Measurements from ENCODE around the gene GPATCH11. TPM values are rescaled to one million over a fixed set of nuclear protein-coding genes. Genes with fewer than 3 reads are reported as not detected.

The GPATCH11 gene
- total RNA-seq, 3 donors from 2014 or later = 8.9 to 38.7 (median 10.2) TPM

DNA sequence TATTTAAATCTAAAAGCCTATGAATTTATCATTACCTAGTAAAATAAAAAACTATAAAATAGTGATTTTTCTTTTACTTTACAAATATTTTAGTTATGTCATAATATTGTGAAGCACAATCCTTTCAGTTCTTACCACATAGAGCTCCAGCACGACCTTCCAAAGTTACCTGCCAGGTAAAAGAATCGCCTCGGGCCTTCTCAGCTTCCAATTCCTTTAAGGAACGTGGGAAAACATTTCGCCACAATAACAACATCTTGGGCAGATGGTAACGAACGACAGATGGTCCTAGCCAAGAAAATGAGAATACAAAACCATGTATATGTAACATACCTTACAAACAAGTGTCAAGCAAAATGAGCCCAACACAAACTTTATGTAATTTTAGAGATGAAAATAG is 23.9 kb upstream of the GPATCH11 start:
- no peak for DNase-seq (ENCODE audit: low spot score in 2 of 2)
- no peaks in the 10 kb centered on the region for H3K9me3 ChIP-seq
- H3K27me3 ChIP-seq = no peaks in the 10 kb centered on the region
- no peak for TF ChIP-seq CTCF (IDR thresholded peaks at IDR 0.05)
- TF ChIP-seq POLR2AphosphoS5 (IDR thresholded peaks at IDR 0.05) = no peak
- TF ChIP-seq POLR2A (IDR thresholded peaks at IDR 0.05) = no peak
- no peak overlapping the region for H3K27ac ChIP-seq
- H3K36me3 ChIP-seq = peaks cover 9% of the 10 kb centered on the region
- H3K4me1 ChIP-seq = no peaks in the 10 kb centered on the region
- intact Hi-C loops (cut with DNase I; ENCODE audit: low total_unique reads) = no loop called here
- no peak overlapping the region for H3K4me3 ChIP-seq

- intact Hi-C loops (cut with DNase I; ENCODE audit: low total_unique reads) = no loop called here
- no peaks in the 10 kb centered on the region for H3K27me3 ChIP-seq
- H3K4me3 ChIP-seq = no peak overlapping the region
- H3K4me1 ChIP-seq = no peaks in the 10 kb centered on the region
- peaks cover 15% of the 10 kb centered on the region for H3K36me3 ChIP-seq
- no peaks in the 10 kb centered on the region for H3K9me3 ChIP-seq
- no peak for TF ChIP-seq POLR2AphosphoS5 (IDR thresholded peaks at IDR 0.05)
- no peak for TF ChIP-seq CTCF (IDR thresholded peaks at IDR 0.05)
- no peak for TF ChIP-seq POLR2A (IDR thresholded peaks at IDR 0.05)
- no peak for DNase-seq (ENCODE audit: low spot score in 2 of 2)
- H3K27ac ChIP-seq = no peak overlapping the region
These were observed 23.2 kb upstream of the GPATCH11 start for GRCh38 chr2:37061013-37061711.

DNA sequence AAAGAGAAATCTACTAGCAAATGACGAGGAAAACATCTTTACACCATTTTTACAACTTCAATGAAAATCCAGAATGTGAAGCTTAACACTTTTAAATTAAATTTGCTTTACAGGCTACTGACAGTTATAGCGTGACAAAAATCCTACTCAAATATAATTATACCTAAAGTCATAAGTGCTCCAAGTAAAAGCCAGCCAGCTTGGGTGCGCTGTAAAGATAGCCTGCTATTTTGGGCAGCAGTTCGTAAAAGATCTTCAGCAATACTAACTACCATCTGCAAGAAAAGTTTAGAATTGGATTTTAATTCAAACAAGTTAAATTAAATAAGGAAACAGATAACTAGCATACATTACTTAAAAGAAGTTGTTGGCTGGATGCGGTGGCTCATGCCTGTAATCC is 22.5 kb upstream of the GPATCH11 start:
- H3K9me3 ChIP-seq = no peaks in the 10 kb centered on the region
- intact Hi-C loops (cut with DNase I; ENCODE audit: low total_unique reads) = no loop called here
- TF ChIP-seq CTCF (IDR thresholded peaks at IDR 0.05) (no peak), POLR2AphosphoS5 (IDR thresholded peaks at IDR 0.05) (no peak), POLR2A (IDR thresholded peaks at IDR 0.05) (no peak)
- H3K27ac ChIP-seq = no peak overlapping the region
- no peak for DNase-seq (ENCODE audit: low spot score in 2 of 2)
- H3K27me3 ChIP-seq = no peaks in the 10 kb centered on the region
- H3K4me3 ChIP-seq = no peak overlapping the region
- H3K4me1 ChIP-seq = no peaks in the 10 kb centered on the region
- H3K36me3 ChIP-seq = peaks cover 13% of the 10 kb centered on the region

DNA sequence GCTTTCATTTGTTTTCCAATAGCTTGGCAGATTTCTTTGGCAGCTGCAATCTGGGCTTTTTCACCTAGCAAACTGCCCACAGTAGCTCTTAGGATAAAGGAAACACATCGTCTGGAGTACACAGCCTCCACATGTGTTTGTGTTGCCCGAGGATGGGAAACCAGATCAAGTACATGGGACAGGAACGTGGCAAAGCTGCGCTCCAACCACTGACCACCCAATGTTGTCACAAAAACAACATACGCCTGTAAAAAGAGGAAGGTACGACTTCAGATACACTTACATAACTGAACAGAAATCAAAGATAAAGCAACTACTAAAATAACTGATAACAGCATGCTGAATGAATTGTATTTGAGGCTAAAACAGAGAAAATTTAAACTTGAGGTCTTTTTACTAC is 15.6 kb upstream of the GPATCH11 start:
- H3K4me1 ChIP-seq = no peaks in the 10 kb centered on the region
- no peaks in the 10 kb centered on the region for H3K9me3 ChIP-seq
- intact Hi-C loops (cut with DNase I; ENCODE audit: low total_unique reads) = no loop called here
- peaks cover 6% of the 10 kb centered on the region for H3K36me3 ChIP-seq
- no peak for DNase-seq (ENCODE audit: low spot score in 2 of 2)
- TF ChIP-seq POLR2A (IDR thresholded peaks at IDR 0.05) (no peak), POLR2AphosphoS5 (IDR thresholded peaks at IDR 0.05) (no peak), CTCF (IDR thresholded peaks at IDR 0.05) (no peak)
- no peak overlapping the region for H3K27ac ChIP-seq
- H3K4me3 ChIP-seq = no peak overlapping the region
- H3K27me3 ChIP-seq = no peaks in the 10 kb centered on the region

DNA sequence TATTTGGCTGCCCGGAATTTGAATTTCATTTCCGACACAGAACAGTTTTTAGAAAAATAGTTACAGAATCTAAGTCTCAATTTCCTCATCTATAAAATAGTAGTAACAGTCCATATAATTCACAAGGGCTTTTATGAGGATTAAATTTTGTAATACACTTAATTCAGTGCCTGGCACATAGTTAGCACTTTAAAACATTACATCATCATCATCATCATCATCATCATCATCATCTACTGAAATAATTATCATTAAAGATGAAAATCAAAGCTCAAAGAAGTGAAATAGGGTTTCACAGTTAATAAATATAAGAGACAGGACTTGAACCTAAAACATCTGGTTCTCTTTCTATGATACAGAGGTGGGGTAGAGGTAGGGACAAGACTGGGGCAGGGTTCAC is 13.4 kb upstream of the GPATCH11 start:
- intact Hi-C loops (cut with DNase I; ENCODE audit: low total_unique reads) = no loop called here
- Histone ChIP-seq H3K9me3 (no peaks in the 10 kb centered on the region), H3K4me3 (no peak overlapping the region), H3K36me3 (peaks cover 1% of the 10 kb centered on the region), H3K27me3 (no peaks in the 10 kb centered on the region), H3K27ac (no peak overlapping the region), H3K4me1 (no peaks in the 10 kb centered on the region)
- TF ChIP-seq POLR2A (IDR thresholded peaks at IDR 0.05) (no peak), POLR2AphosphoS5 (IDR thresholded peaks at IDR 0.05) (no peak), CTCF (IDR thresholded peaks at IDR 0.05) (no peak)
- DNase-seq (ENCODE audit: low spot score in 2 of 2) = no peak
